ENCODE data around the gene PXDN.
"Not testable (repeated sequence)": the region's sequence is repeated elsewhere in the genome, so short reads cannot be mapped to it uniquely, and the experiment has no call there.

The PXDN gene

GRCh38 chr2:1625281-1626001, 118.9 kb downstream of the PXDN start:
- no peak for DNase-seq

GRCh38 chr2:1623906-1624445, 120.3 kb downstream of the PXDN start:
- no peak for DNase-seq

- no peak for DNase-seq
These were observed 121.7 kb downstream of the PXDN start for GRCh38 chr2:1622521-1623200.

GRCh38 chr2:1621976-1622375, 122.3 kb downstream of the PXDN start:
- not testable (repeated sequence) for DNase-seq

DNA sequence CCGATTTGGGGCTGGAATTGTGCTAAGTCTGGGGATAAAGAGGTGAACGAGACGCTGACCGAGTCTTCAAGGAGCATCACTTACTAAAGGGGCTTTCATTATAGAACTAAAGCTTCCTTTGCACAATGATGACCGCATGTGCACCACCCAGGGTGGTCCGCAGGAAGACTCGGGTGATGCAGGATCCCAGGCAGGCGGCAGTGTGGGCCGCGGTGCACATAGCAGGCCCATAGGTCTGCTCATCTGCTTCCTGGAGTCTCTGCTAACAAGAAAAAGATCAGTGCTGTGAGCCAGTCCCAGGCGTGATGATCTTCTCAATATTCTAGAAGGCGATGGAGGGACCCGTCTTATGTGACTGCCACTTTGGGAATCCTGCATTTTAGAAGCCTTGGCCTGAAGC, 122.8 kb downstream of the PXDN start:
- no peak for DNase-seq

DNA sequence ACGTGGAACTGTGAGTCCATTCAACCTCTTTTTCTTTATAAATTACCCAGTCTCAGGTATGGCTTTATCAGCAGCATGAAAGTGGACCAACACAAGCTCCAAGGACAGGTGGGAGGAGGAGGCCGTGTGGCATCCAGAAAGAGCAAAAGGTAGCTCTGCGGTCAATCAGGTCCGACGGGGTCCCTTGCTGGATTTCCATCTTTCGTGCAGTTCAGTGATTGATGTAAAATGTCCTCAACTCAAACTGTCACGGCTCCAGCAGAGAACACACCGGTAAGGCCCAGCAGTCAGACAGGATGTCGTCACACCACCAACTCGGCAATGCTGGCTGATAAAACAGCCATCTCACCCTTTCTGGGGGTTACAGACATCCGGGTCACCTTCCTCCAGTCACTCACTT, 123.3 kb downstream of the PXDN start:
- no peak for DNase-seq

DNA sequence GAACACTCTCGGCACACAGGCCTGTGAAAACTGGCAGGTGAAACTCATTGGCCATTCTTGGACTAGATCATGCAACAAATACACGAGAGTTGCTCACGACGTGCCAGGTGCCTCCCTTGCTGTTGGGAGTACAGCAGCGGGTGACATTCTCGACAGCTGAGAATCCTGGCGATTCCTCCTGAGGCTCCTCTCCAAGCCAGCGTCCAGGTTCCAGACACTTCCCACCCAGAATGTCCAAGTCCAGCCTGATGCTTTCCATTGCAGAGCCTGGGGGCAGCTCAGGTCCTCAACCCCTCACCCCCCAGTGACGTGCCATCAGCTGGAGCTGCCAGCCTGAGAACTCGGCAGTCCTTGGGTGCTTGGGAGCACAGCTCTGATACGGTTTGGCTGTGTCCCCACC, 124.2 kb downstream of the PXDN start:
- DNase-seq, result no peak

- no peak for DNase-seq
These were observed 124.8 kb downstream of the PXDN start for GRCh38 chr2:1619556-1619955.

DNA sequence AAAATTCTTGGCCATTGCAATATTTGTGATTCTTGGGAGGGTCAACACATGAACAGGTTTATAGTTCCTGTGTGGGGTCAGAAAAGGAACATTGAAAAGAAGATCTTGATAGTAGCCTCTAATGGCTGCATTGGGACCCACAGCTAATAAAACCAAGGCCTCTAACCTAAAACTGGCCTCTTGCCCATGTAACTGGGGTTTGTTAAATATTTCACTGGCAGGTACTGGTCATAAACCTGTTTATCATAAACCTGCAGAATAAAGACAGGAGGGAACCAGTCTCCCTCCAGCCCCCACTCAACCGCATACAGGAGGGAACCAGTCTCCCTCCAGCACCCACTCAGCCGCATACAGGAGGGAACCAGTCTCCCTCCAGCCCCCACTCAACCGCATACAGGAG, 125.3 kb downstream of the PXDN start:
- DNase-seq, result no peak

- DNase-seq, result no peak
These were observed 125.9 kb downstream of the PXDN start for GRCh38 chr2:1618191-1618961.

DNA sequence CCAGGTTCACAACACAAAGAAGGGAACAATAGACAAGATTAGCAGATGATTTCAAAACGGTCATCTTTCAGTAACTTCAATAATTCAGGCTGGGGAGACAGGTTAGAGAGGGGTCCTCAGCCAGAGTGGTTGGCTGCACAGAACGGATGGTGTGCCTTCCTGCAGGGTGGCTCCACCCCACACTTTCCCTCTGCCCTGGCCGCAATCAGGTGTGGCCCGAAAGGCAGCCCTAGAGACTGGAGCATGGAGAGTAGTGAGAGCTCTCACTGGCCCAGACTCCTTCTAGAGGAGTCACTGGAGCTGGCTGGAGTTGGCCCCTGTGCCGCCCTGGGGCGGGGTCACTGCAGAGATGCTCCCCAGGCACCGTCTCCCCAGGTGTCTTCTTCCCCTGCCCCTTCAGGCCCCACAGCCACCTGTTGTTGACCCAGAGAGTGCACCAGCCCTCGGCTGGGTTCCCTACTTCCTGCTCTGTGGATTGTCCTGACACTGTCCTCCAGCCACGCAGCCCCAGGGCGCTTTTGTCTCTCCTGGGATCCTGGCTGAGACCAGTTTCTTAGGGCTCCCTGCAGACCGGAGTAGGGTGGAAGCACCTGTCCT, 126.8 kb downstream of the PXDN start:
- no peak for DNase-seq

- no peak for DNase-seq
These were observed 129.8 kb downstream of the PXDN start for GRCh38 chr2:1614564-1614963.

- no peak for DNase-seq
These were observed 130.5 kb downstream of the PXDN start for GRCh38 chr2:1613731-1614354.

DNA sequence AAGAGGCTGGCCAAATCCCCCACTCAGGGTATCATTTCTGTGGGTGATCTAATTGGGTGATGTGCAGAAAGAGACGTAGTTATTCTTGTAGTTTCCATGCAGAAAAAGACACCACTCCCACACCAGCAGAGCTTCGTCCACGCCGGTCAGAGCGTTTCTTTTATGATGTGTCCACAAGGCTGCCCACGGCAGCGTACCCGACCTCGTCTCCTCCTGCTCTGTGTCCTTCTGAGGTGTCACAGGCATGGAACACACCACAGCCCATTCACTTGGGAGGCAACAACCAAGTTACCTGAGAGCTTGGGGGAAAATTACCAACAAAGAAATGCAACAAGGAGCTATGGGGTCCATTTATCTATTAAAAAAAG, 131.3 kb downstream of the PXDN start:
- no peak for DNase-seq

DNA sequence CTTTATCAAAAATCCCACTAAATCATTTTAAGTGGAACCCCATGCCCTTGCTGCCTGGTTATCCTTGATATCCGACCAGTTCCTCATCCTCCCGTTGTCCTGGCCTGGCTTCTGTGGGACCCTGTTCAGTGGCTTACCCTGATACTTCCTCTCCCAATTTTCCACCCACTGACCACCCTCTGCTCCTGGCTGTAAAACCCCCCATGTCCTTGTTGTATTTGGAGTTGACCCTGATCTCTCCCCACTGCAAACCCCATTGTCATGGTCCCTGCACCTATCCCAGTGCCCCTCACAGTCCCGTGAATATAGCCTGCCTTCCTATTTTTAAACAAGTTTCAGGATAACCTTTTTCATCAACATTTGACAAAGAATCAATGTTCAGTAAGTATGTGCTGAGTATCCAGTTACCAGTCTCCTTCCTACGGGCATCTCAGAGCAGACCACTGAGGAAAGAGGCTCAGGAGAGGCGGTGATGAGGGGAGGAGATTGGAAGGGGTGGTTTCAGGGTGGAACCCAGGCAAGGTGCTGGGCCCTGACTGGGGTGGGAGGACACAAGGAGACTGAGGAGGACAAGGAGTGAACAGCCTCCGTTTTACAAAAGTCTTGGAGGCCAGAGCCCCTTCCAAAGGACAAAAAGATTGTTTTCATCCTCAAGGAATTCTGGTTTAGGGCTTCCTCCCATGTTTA, 131.8 kb downstream of the PXDN start:
- DNase-seq, result no peak

GRCh38 chr2:1611886-1612285, 132.4 kb downstream of the PXDN start:
- no peak for DNase-seq

DNA sequence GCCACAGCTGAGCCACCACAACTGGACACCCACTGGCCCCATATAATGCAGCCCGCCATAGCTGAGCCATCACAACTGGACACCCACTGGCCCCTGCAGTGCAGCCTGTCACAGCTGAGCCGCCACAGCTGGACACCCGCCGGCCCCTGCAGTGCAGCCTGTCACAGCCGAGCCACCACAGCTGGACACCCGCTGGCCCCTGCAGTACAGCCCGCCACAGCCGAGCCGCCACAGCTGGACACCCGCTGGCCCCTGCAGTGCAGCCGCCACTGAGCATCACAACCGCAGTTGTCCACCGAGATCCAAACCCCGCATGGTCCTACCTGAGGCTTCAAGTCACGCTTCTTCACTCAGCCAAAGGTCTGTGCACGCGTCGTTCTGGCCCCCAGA, 134.2 kb downstream of the PXDN start:
- DNase-seq, result no peak

DNA sequence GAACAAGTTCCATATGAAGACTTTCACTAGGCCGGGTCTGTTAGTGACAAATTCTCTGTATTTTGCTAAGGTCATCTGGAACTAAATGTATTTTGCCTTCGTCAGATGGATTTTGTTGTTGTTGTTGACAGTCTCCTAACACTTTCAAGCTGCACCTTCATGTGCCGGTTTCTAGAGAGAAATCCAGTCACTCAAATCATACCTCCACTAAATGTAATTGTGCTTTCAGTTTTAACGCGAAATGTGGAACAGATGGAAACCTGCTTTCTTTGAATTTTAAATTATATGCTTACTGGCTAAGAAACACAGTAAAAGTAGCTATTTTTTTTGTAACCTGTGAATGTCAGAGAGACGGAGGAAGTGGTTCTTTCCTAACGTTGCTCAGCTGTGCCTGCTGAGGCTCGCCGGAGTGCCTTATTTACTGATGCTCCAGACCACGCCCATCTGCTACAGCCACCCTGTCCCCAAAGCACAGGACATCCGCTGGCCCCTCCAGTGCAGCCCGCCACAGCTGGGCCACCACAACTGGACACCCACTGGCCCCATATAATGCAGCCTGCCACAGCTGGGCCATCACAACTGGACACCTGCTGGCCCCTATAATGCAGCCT, 134.7 kb downstream of the PXDN start:
- no peak for DNase-seq

DNA sequence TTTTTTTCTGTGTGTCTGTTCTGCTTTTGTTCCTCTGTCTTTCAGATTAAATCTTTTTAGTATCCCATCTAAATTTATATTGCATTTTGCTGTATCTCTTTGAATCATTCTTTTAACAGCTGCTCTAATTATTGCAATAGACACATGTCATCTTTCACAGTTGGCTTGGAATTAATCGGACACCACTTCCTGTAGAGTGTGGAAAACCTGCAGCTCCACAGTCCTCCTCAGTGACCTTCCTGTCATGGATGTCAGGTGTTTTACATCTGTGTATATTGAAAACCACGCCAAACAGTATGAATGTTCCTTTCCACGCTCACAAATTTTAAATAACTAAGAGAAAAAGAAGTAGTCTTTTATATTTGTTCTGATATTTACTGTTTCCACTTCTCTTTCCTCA, 135.3 kb downstream of the PXDN start:
- DNase-seq, result no peak

- no peak for DNase-seq
These were observed 136.2 kb downstream of the PXDN start for GRCh38 chr2:1607971-1608688.

Measured in suppressor macrophage treated with lipopolysaccharide for 4 hours (primary cell).